MM.1S (cell line): Measurements from ENCODE around the gene ABCE1.

Source experiments
- EZH2 ChIP-seq: fragments of 300-600 bp; sonication (generic); optimal IDR thresholded peaks from 2 replicates; pipeline ENCODE3; 2017; ENCODE audit warnings: low read depth, mild to moderate bottlenecking, antibody characterized with exemption, low read length, mixed read lengths
- EZH2phosphoT487 ChIP-seq: fragments of 300-600 bp; sonication (generic); IDR thresholded peaks from 2 replicates; pipeline ENCODE4 v1.6.1; 2018; ENCODE audit warnings: antibody characterized with exemption, low read length
- TF ChIP-seq, protein P1 (sequence below): fragments of 300-600 bp; sonication (generic); IDR thresholded peaks from 2 replicates; pipeline ENCODE4 v1.5.1; 2016; ENCODE audit warnings: antibody characterized with exemption, low read length, mixed read lengths

DNA sequence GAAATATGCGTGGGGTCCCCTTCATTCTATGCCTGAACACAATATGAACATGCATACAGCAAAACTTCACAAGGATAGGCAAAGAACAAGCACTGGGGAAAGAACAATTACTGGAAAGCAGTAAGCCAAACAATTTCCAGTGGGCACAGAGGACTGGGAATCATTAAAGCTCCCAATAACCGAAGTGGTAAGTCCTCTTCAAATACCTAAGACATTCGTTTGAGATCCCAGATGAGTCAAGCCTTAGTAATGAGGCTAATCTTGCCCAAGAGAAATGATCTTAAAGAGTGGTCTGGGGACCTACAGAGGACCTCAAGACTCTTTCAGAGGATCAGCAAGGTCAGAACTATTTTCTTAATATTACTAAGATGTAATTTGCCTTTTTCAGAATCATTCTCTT lies 28.8 kb upstream of the ABCE1 start:
- TF ChIP-seq, protein P1, sequence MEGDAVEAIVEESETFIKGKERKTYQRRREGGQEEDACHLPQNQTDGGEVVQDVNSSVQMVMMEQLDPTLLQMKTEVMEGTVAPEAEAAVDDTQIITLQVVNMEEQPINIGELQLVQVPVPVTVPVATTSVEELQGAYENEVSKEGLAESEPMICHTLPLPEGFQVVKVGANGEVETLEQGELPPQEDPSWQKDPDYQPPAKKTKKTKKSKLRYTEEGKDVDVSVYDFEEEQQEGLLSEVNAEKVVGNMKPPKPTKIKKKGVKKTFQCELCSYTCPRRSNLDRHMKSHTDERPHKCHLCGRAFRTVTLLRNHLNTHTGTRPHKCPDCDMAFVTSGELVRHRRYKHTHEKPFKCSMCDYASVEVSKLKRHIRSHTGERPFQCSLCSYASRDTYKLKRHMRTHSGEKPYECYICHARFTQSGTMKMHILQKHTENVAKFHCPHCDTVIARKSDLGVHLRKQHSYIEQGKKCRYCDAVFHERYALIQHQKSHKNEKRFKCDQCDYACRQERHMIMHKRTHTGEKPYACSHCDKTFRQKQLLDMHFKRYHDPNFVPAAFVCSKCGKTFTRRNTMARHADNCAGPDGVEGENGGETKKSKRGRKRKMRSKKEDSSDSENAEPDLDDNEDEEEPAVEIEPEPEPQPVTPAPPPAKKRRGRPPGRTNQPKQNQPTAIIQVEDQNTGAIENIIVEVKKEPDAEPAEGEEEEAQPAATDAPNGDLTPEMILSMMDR: no peak
- TF ChIP-seq EZH2phosphoT487 (no peak), EZH2 (no peak)
